Cardiac muscle cell (in vitro differentiated cells and primary cell): ENCODE data around the gene RPL31. TPM values are rescaled to one million over a fixed set of nuclear protein-coding genes. Genes with fewer than 3 reads are reported as not detected.

Experiments
- DNase-seq, 2 donors: peaks; one replicate each; pipeline versions ENCODE4 v3.0.0 to v3.0.0-alpha.2; 2010 to 2017; ENCODE audit warnings: low read depth in 1 of 2, low spot score in 1 of 2
- H3K27ac ChIP-seq: fragments of 200-600 bp; sonication (generic); 2 replicates; pipeline ENCODE4 v1.5.1; 2016
- H3K27me3 ChIP-seq: fragments of 200-600 bp; sonication (generic); 2 replicates; pipeline ENCODE4 v1.6.0; 2016; ENCODE audit warnings: control low read depth
- H3K36me3 ChIP-seq: fragments of 200-600 bp; sonication (generic); 2 replicates; pipeline ENCODE4 v1.5.1; 2016; ENCODE audit warnings: control low read depth
- H3K4me1 ChIP-seq: fragments of 200-600 bp; sonication (generic); 2 replicates; pipeline ENCODE4 v1.8.1; 2017; ENCODE audit warnings: low read depth, mild to moderate bottlenecking, mixed run types
- H3K4me3 ChIP-seq: fragments of 200-600 bp; sonication (generic); 2 replicates; pipeline ENCODE4 v1.5.1; 2016; ENCODE audit warnings: mild to moderate bottlenecking
- H3K9me3 ChIP-seq: fragments of 200-600 bp; sonication (generic); 2 replicates; pipeline ENCODE4 v1.5.1; 2017; ENCODE audit warnings: low read depth, mild to moderate bottlenecking, control low read depth
- CTCF ChIP-seq: IDR thresholded peaks from 2 replicates; pipeline ENCODE4 v1.5.1; 2012; ENCODE audit warnings: low read depth, mild to moderate bottlenecking, low read length
- polyA plus RNA-seq: library from polyadenylated mRNA; unstranded; fragments of >200 nt; fragmentation: Nextera tagmentation; extraction: Ambion mirVana; gene quantifications from 2 replicates; pipeline ENCODE4 v1.2.1, GENCODE V29; 2016
- total RNA-seq: library from RNA; depleted of rRNA; stranded (reverse); fragments of >200 nt; gene quantifications from 2 replicates; pipeline ENCODE4 v1.2.3, GENCODE V29; 2016

The RPL31 gene
- total and polyA plus RNA-seq, 2 experiments from 2014 or later: 458 to 1,385 TPM

DNA sequence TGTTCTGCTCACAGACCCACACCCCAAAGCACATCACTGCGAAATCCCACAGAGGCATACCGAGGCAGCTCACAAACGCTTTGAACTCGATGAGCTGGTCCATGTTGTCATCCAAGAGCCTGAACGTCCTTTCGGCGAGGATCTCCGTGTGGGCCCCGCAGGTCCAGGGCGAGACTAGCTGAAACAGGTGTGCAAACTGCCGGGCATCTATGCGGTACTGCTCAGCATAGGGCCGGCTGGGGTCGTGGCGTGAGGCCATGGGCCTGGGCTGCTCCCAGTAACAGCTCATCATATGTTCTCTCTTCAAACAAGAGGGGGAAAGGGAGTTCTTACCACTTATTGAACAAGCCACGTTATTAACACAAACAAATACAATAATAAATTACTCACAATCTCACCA, 20.1 kb downstream of the RPL31 start:
- H3K9me3 ChIP-seq: no peaks in the 10 kb centered on the region
- TF ChIP-seq CTCF: no peak
- no peaks in the 10 kb centered on the region for H3K27me3 ChIP-seq
- no peak overlapping the region for H3K4me3 ChIP-seq
- H3K27ac ChIP-seq: peak overlapping the region; percentile 4
- DNase-seq: no peak
- peaks cover 25% of the 10 kb centered on the region for H3K36me3 ChIP-seq
- no peaks in the 10 kb centered on the region for H3K4me1 ChIP-seq

DNA sequence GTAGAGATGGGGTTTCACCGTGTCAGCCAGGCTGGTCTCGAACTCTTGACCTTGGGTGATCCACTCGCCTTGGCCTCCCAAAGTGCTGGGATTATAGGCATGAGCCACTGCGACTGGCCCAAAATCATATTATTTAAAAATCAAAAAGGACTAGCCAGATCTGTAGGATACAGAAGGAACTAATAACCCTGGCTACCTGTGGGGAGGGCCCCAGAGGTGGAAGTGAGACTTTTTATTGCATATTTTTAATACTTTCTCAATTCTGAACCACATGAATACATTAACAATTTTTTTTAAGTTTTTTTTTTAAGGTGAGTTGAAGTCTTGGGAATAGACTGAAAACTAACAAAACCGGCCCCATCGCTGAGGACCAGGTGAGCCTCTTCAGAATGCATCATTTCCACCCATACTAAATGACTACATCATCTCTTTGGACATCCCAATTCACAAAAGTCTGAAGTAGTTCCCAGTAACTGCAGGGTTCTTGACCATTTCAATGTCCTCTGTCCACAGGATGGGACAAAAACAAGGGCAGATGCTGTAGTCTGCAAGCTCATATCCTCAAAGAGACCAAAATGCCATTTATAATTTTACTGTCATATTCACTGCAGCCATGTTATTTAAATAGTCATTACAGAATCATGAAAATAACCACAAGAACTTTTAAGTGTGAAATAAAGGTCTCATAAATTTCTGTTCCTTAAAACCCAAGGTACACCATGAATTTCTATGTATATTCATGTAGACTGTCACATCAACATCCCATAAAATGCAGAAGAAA, 21.4 kb downstream of the RPL31 start:
- no peak overlapping the region for H3K4me3 ChIP-seq
- no peak overlapping the region for H3K27ac ChIP-seq
- DNase-seq: no peak
- no peaks in the 10 kb centered on the region for H3K9me3 ChIP-seq
- no peak for TF ChIP-seq CTCF
- H3K27me3 ChIP-seq: no peaks in the 10 kb centered on the region
- H3K36me3 ChIP-seq: peaks cover 18% of the 10 kb centered on the region
- no peaks in the 10 kb centered on the region for H3K4me1 ChIP-seq

DNA sequence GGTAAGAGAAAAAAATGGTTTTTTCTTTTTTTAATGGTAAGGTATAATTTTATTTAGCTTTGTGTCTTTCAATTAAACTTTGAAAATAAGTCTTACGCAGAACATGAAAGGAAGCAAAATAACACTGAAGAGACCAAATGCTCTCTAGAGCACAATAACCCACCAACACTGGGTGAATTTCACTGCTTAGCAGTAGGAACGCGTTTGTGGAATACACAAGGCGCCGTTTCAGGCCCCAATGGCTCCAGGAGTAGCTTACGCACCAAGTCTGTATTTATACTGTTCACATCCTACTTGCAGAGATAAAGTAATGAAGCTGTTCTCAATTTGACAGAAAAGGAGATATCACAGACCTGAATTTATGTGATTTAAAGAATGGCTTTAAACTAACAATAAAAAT, 23.5 kb downstream of the RPL31 start:
- Histone ChIP-seq H3K36me3 (peaks cover 2% of the 10 kb centered on the region), H3K9me3 (no peaks in the 10 kb centered on the region), H3K4me1 (no peaks in the 10 kb centered on the region), H3K4me3 (no peak overlapping the region), H3K27ac (no peak overlapping the region), H3K27me3 (no peaks in the 10 kb centered on the region)
- DNase-seq: no peak
- TF ChIP-seq CTCF: no peak

DNA sequence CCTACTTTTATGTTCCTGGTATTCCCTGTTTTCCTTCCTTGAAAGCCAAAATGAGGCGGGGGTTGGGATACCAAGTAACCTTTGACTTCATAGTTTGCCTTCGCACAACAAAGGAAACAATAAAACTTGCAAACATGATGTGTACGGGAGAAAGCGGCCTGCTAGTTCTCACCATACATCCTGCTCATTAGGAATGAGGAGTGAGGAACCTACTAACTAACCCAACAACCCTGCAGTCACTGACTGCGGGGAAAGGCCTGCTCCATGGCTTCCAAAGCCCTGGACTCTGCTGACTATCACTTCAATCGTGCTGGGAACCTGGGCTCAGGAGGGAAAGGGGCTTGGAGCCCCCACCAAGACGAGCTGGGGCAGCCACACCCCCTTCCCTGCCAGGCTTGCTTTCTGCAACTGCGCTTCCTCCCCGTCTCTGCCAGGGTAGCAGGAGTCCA, 24.2 kb downstream of the RPL31 start:
- DNase-seq: no peak
- Histone ChIP-seq H3K27ac (peak overlapping the region; percentile 47), H3K4me1 (no peaks in the 10 kb centered on the region), H3K27me3 (no peaks in the 10 kb centered on the region), H3K9me3 (no peaks in the 10 kb centered on the region), H3K36me3 (no peaks in the 10 kb centered on the region), H3K4me3 (no peak overlapping the region)
- no peak for TF ChIP-seq CTCF

DNA sequence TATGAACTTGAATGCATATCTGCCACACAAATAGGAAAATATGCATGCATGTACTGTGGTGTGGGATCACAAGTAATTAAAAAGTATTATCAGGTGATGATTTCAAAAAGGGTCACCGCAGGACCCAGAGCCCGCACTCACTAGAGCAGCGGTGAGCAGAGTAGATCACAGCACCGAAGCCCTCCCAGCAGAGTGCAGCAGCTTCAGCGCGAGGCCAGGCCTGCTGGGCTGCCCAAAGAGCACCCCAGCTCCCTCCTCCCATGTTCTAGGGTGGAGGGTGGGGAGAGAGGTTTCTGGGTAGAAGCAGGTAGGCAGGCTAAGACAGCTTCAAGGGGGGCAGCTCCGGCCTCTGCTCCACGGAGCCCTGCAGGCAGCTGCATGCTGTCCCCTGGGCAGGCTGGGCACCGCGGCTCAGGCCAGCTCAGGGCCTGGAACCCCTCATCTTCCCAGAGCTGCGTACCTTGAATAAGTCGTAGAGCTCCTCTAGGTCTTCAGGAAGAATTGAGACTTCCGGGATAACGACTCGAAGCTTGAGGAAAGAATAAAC, 24.9 kb downstream of the RPL31 start:
- no peak for DNase-seq
- peak overlapping the region; percentile 64 for H3K27ac ChIP-seq
- H3K9me3 ChIP-seq: no peaks in the 10 kb centered on the region
- no peak overlapping the region for H3K4me3 ChIP-seq
- H3K27me3 ChIP-seq: no peaks in the 10 kb centered on the region
- H3K4me1 ChIP-seq: no peaks in the 10 kb centered on the region
- no peak for TF ChIP-seq CTCF
- H3K36me3 ChIP-seq: no peaks in the 10 kb centered on the region
